Kidney epithelial cell (primary cell): ENCODE measurements around the gene TRIM37. TPM values are rescaled to one million over a fixed set of nuclear protein-coding genes. Genes with fewer than 3 reads are reported as not detected.

Source experiments
- DNase-seq: peaks from one replicate; pipeline ENCODE4 v3.0.0-alpha.2; 2010; ENCODE audit warnings: low read depth
- H3K27me3 ChIP-seq: 2 replicates; pipeline ENCODE4 v1.6.0; 2011; ENCODE audit warnings: low read length; ENCODE audit not compliant: control insufficient read depth, insufficient read depth
- H3K36me3 ChIP-seq: 2 replicates; pipeline ENCODE4 v1.5.1; 2011; ENCODE audit warnings: low read length; ENCODE audit not compliant: control insufficient read depth, insufficient read depth
- H3K4me3 ChIP-seq: 2 replicates; pipeline ENCODE4 v1.5.1; 2011; ENCODE audit warnings: low read depth, mild to moderate bottlenecking, control low read depth, low read length
- CTCF ChIP-seq: IDR thresholded peaks from 2 replicates; pipeline ENCODE4 v1.5.1; 2011; ENCODE audit warnings: mild to moderate bottlenecking, moderate library complexity, low read length, control low read depth, inconsistent platforms; ENCODE audit not compliant: insufficient read depth, poor library complexity, severe bottlenecking
- total RNA-seq: library from RNA; depleted of rRNA; stranded (reverse); fragments of >200 nt; gene quantifications from 2 replicates; pipeline ENCODE4 v1.2.3, GENCODE V29; 2015

Gene TRIM37
- total RNA-seq, 1 donor from 2014 or later = 30.2 TPM

- TF ChIP-seq CTCF = no peak
Measured at GRCh38 chr17:59067756-59068155, 38.9 kb downstream of the TRIM37 start.

GRCh38 chr17:59067340-59067739 is 39.3 kb downstream of the TRIM37 start:
- TF ChIP-seq CTCF = no peak
- H3K27me3 ChIP-seq = no peaks in the 10 kb centered on the region
- DNase-seq = no peak
- H3K4me3 ChIP-seq = no peak overlapping the region
- no peaks in the 10 kb centered on the region for H3K36me3 ChIP-seq

More at GRCh38 chr17:59067756-59068155, 38.9 kb downstream of the TRIM37 start:
- DNase-seq = no peak
- Histone ChIP-seq H3K36me3 (no peaks in the 10 kb centered on the region), H3K4me3 (no peak overlapping the region), H3K27me3 (no peaks in the 10 kb centered on the region)

- Histone ChIP-seq H3K36me3 (no peaks in the 10 kb centered on the region), H3K4me3 (no peak overlapping the region), H3K27me3 (no peaks in the 10 kb centered on the region)
- no peak for TF ChIP-seq CTCF
- DNase-seq = no peak
Measured at GRCh38 chr17:59062509-59062908, 44.2 kb downstream of the TRIM37 start.

- no peak for DNase-seq
- no peak for TF ChIP-seq CTCF
Measured at GRCh38 chr17:59056857-59057256, 49.8 kb downstream of the TRIM37 start.

GRCh38 chr17:59049798-59050197 is 56.9 kb downstream of the TRIM37 start:
- Histone ChIP-seq H3K4me3 (no peak overlapping the region), H3K27me3 (no peaks in the 10 kb centered on the region), H3K36me3 (no peaks in the 10 kb centered on the region)
- TF ChIP-seq CTCF = no peak
- DNase-seq = no peak

More at GRCh38 chr17:59056857-59057256, 49.8 kb downstream of the TRIM37 start:
- Histone ChIP-seq H3K4me3 (no peak overlapping the region), H3K36me3 (no peaks in the 10 kb centered on the region), H3K27me3 (no peaks in the 10 kb centered on the region)

- DNase-seq = no peak
Measured at GRCh38 chr17:59047616-59048015, 59.1 kb downstream of the TRIM37 start.

More at GRCh38 chr17:59047616-59048015, 59.1 kb downstream of the TRIM37 start:
- no peak overlapping the region for H3K4me3 ChIP-seq
- no peaks in the 10 kb centered on the region for H3K36me3 ChIP-seq
- no peak for TF ChIP-seq CTCF
- H3K27me3 ChIP-seq = no peaks in the 10 kb centered on the region
